Thyroid gland (tissue), 4 donors: ENCODE results near the gene ETS1. TPM values are rescaled to one million over a fixed set of nuclear protein-coding genes. Genes with fewer than 3 reads are reported as not detected.

Experiments
- DNase-seq, 2 donors: peaks; one replicate each; pipeline ENCODE4 v3.0.0-alpha.2; 2019
- H3K27ac ChIP-seq, 3 donors: fragments of 200-600 bp; sonication (generic); 1 replicate in 2 of 3; 2 replicates in 1 of 3; pipeline ENCODE4 v1.5.1; 2016 to 2019; ENCODE audit warnings: mild to moderate bottlenecking in 1 of 3, moderate library complexity in 1 of 3
- H3K27me3 ChIP-seq: fragments of 200-600 bp; sonication (generic); one replicate; pipeline ENCODE4 v1.5.1; 2019
- H3K36me3 ChIP-seq, 2 donors: fragments of 200-600 bp; sonication (generic); one replicate each; pipeline ENCODE4 v1.5.1; 2016 to 2019
- H3K4me1 ChIP-seq, 2 donors: fragments of 200-600 bp; sonication (generic); one replicate each; pipeline ENCODE4 v1.5.1; 2017 to 2019
- H3K4me3 ChIP-seq, 3 donors: fragments of 200-600 bp; sonication (generic); replicated peaks in 1 of 3; 1 replicate in 2 of 3; 2 replicates in 1 of 3; pipeline ENCODE4 v1.5.1; 2016; ENCODE audit warnings: mild to moderate bottlenecking in 1 of 3
- H3K9me3 ChIP-seq: fragments of 200-600 bp; sonication (generic); one replicate; pipeline ENCODE4 v1.5.1; 2017
- POLR2A ChIP-seq, 2 donors: fragments of 450-650 bp; IDR thresholded peaks; one replicate each; pipeline ENCODE4 v1.6.1; 2017; ENCODE audit warnings: antibody characterized with exemption in 2 of 2, mild to moderate bottlenecking in 2 of 2, moderate library complexity in 1 of 2
- WGBS, 2 donors: methylation state at CpG; one replicate each; pipeline ENCODE4 v1.1.5; 2017; 5-methylcytosine and 5-hydroxymethylcytosine counted together
- intact Hi-C: fragments of 100-400 bp; cut with DNase I; formaldehyde crosslinking; loops from one replicate; pipeline ENCODE4 v1.15.1; 2023
- microRNA-seq: library from miRNA; unstranded; fragments of <30 nt; microRNA quantifications from one replicate; pipeline ENCODE4, GENCODE V29; 2016
- small RNA-seq: library from RNA; depleted of rRNA; stranded (forward); fragments of <200 nt; gene quantifications from one replicate; pipeline ENCODE3, GENCODE V24; 2016
- total RNA-seq, 4 donors: library from RNA; depleted of rRNA; stranded (reverse); fragments of >200 nt; gene quantifications; one replicate each; pipeline ENCODE4 v1.2.3, GENCODE V29; 2016
- TF ChIP-seq, protein P1 (sequence below), 6 experiments: fragments of 200-600 bp in 3 of 6; fragments of 450-650 bp in 3 of 6; sonication (generic) in 3 of 6; IDR thresholded peaks; one replicate each; pipeline ENCODE4 v1.5.1; 2016 to 2019; ENCODE audit warnings: antibody characterized with exemption in 6 of 6, mild to moderate bottlenecking in 2 of 6, inconsistent platforms in 1 of 6, moderate library complexity in 1 of 6

The ETS1 gene
- total RNA-seq, 4 donors from 2014 or later = 38.4 to 79.4 (median 58.4) TPM

DNA sequence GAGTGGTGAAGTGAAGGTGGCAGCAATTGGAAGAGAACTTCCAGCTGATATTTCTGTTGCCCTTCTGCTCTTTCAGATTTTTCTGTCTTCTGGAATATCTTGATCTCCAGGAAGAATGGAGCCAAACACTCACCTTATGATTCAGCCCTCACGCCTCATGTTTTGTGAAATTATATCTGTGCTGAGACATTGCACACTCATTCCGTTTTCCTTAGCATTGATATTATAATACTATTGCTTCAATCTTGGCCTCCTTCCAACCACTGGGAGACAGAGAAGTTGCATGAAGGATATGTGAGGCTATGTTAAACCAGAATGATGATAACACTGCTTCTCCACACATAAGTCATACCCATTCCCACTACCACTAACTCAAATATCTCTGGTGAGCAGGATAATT lies 177.9 kb downstream of the ETS1 start:
- peaks cover 0 to 17% of the 10 kb centered on the region in 2 donors for H3K4me1 ChIP-seq
- H3K27ac ChIP-seq = no peak overlapping the region
- no peaks in the 10 kb centered on the region for H3K9me3 ChIP-seq
- no peaks in the 10 kb centered on the region for H3K27me3 ChIP-seq
- WGBS, 2 donors = 82 to 86% methylated on average over 2 of the region's 2 CpGs
- no peak for TF ChIP-seq POLR2A (IDR thresholded peaks at IDR 0.05)
- TF ChIP-seq, protein P1, sequence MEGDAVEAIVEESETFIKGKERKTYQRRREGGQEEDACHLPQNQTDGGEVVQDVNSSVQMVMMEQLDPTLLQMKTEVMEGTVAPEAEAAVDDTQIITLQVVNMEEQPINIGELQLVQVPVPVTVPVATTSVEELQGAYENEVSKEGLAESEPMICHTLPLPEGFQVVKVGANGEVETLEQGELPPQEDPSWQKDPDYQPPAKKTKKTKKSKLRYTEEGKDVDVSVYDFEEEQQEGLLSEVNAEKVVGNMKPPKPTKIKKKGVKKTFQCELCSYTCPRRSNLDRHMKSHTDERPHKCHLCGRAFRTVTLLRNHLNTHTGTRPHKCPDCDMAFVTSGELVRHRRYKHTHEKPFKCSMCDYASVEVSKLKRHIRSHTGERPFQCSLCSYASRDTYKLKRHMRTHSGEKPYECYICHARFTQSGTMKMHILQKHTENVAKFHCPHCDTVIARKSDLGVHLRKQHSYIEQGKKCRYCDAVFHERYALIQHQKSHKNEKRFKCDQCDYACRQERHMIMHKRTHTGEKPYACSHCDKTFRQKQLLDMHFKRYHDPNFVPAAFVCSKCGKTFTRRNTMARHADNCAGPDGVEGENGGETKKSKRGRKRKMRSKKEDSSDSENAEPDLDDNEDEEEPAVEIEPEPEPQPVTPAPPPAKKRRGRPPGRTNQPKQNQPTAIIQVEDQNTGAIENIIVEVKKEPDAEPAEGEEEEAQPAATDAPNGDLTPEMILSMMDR (IDR thresholded peaks at IDR 0.05) = no peak
- no peak overlapping the region for H3K4me3 ChIP-seq
- H3K36me3 ChIP-seq = no peaks in the 10 kb centered on the region
- no peak for DNase-seq
- intact Hi-C loops = no loop called here

Small RNA genes lying within 50 kb of the gene (microRNA-seq; reads per million reads assigned to microRNA genes)
- not detected for gene MIR6090

Small RNA genes lying within 50 kb of the gene (small RNA-seq; reads per million reads assigned to genes)
- gene MIR6090 = not detected

Other genes with a start within 250 kb of the ETS1 start
- 10 to 100 TPM in 3 of 4 donors, 1 to 10 TPM in 1; 8.7 to 26.7 (median 19.9) TPM for gene FLI1, start 106.5 kb upstream of the ETS1 start, total RNA-seq